PFSK-1 (cell line): ENCODE data around the gene WNT2B.

Experiments used
- POLR2AphosphoS5 ChIP-seq: IDR thresholded peaks from 2 replicates; pipeline ENCODE4 v1.6.1; 2012; ENCODE audit warnings: low read depth, mild to moderate bottlenecking, control low read depth, low read length, moderate library complexity
- REST ChIP-seq, 2 experiments: IDR thresholded peaks; 2 replicates each; pipeline versions ENCODE4 v1.6.1 to v1.8.0; 2011 to 2012; ENCODE audit warnings: low read depth in 2 of 2, low read length in 2 of 2, control low read depth in 1 of 2, inconsistent platforms in 1 of 2, mild to moderate bottlenecking in 1 of 2, moderate library complexity in 1 of 2; ENCODE audit not compliant: insufficient read depth in 1 of 2
- TAF1 ChIP-seq: IDR thresholded peaks from 2 replicates; pipeline ENCODE4 v1.6.1; 2012; ENCODE audit warnings: low read length, control low read depth, borderline replicate concordance; ENCODE audit not compliant: insufficient read depth

GRCh38 chr1:112462953-112463279 lies 45.8 kb upstream of the WNT2B start:
- TF ChIP-seq POLR2AphosphoS5 (no peak), TAF1 (no peak), REST (IDR thresholded peaks at IDR 0.05; ENCODE audit: insufficient read depth in 1 of 2, low read depth in 2 of 2, low read length in 2 of 2) (no peak)
